Endometrial microvascular endothelial cells (primary cell): ENCODE measurements around the gene ADAMTS17. TPM values are rescaled to one million over a fixed set of nuclear protein-coding genes. Genes with fewer than 3 reads are reported as not detected.

Source experiments
- in situ Hi-C: cut with HindIII; loops from 2 replicates; pipeline ENCODE4 v1.10.0; 2017; ENCODE audit warnings: low sequenced_read_pairs, low pct_unique_long_range_greater_than_20kb; ENCODE audit errors: inconsistent ontology term
- total RNA-seq: library from RNA; depleted of rRNA; stranded (reverse); fragments of >200 nt; gene quantifications from one replicate; pipeline ENCODE4 v1.2.3, GENCODE V29; 2015; ENCODE audit errors: inconsistent ontology term

The ADAMTS17 gene
- total RNA-seq, 1 donor from 2014 or later, result not detected

- in situ Hi-C loops, result no loop called here
Observed at GRCh38 chr15:100056411-100057072, 285.2 kb downstream of the ADAMTS17 start.

- in situ Hi-C loops, result no loop called here
Observed at GRCh38 chr15:100055821-100056220, 286.0 kb downstream of the ADAMTS17 start.

GRCh38 chr15:100054539-100054938 is 287.2 kb downstream of the ADAMTS17 start:
- in situ Hi-C loops, result no loop called here

GRCh38 chr15:100053474-100054121 is 288.2 kb downstream of the ADAMTS17 start:
- in situ Hi-C loops, result no loop called here

- in situ Hi-C loops, result no loop called here
Observed at GRCh38 chr15:100052716-100053473, 288.9 kb downstream of the ADAMTS17 start.

GRCh38 chr15:100050877-100051786 is 290.6 kb downstream of the ADAMTS17 start:
- in situ Hi-C loops, result no loop called here

GRCh38 chr15:100049936-100050876 is 291.6 kb downstream of the ADAMTS17 start:
- in situ Hi-C loops, result no loop called here

GRCh38 chr15:100049483-100049882 is 292.3 kb downstream of the ADAMTS17 start:
- in situ Hi-C loops, result no loop called here

- in situ Hi-C loops, result no loop called here
Observed at GRCh38 chr15:100048736-100049135, 293.0 kb downstream of the ADAMTS17 start.

GRCh38 chr15:100043692-100044091 is 298.1 kb downstream of the ADAMTS17 start:
- in situ Hi-C loops, result no loop called here

- in situ Hi-C loops, result no loop called here
Observed at GRCh38 chr15:100043068-100043641, 298.6 kb downstream of the ADAMTS17 start.

GRCh38 chr15:100042558-100042957 is 299.2 kb downstream of the ADAMTS17 start:
- in situ Hi-C loops, result no loop called here

- in situ Hi-C loops, result no loop called here
Observed at GRCh38 chr15:100041127-100041828, 300.5 kb downstream of the ADAMTS17 start.

GRCh38 chr15:100039994-100040393 is 301.8 kb downstream of the ADAMTS17 start:
- in situ Hi-C loops, result no loop called here

GRCh38 chr15:100038736-100039135 is 303.0 kb downstream of the ADAMTS17 start:
- in situ Hi-C loops, result no loop called here

GRCh38 chr15:100037901-100038300 is 303.9 kb downstream of the ADAMTS17 start:
- in situ Hi-C loops, result no loop called here

- in situ Hi-C loops, result no loop called here
Observed at GRCh38 chr15:100036015-100036414, 305.8 kb downstream of the ADAMTS17 start.
